ENCODE data around the gene EFCAB8. TPM values are rescaled to one million over a fixed set of nuclear protein-coding genes. Genes with fewer than 3 reads are reported as not detected.
"Not testable (repeated sequence)": the region's sequence is repeated elsewhere in the genome, so short reads cannot be mapped to it uniquely, and the experiment has no call there.

The EFCAB8 gene
- polyA plus RNA-seq, 1 donor: 0.24 TPM

GRCh38 chr20:32842688-32843524, 15.8 kb upstream of the EFCAB8 start:
- no peak for DNase-seq (ENCODE audit: low read depth)

GRCh38 chr20:32845786-32846185, 12.9 kb upstream of the EFCAB8 start:
- no peak for DNase-seq (ENCODE audit: low read depth)

DNA sequence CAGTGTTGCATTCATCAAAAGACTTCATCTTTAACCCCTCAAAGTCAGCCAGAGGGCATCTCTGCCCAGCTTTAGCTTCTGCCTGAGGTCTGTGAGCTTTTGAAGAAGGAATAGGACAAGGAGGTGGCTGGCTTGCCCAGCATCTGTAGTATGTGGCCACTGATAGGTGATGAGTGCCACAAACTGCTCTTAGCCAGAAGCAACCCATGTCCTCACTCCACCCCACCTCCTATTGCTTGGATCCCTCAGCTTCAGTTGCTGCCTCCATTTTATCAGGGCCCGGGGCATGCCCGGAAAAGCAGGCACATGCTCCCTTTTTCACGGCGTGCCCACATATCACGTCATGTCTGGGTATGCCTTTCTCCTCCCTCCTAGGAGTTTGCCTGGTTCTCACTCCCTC, 11.9 kb upstream of the EFCAB8 start:
- DNase-seq (ENCODE audit: low read depth): no peak

- DNase-seq (ENCODE audit: low read depth): no peak
Observed at GRCh38 chr20:32847964-32848363, 10.8 kb upstream of the EFCAB8 start.

DNA sequence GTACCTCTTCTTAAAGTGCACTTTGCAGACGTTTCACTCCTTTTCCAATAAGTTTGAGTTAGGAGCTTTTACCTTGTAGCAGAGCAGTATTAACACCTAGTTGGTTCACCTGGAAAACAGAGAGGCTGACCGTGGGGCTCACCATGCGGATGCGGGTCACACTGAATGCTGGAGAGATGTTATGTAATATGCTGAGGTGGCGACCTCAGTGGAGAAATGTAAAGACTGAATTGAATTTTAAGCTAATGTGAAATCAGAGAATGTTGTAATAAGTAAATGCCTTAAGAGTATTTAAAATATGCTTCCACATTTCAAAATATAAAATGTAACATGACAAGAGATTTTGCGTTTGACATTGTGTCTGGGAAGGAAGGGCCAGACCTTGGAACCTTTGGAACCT, 9.9 kb upstream of the EFCAB8 start:
- no peak for DNase-seq (ENCODE audit: low read depth)

DNA sequence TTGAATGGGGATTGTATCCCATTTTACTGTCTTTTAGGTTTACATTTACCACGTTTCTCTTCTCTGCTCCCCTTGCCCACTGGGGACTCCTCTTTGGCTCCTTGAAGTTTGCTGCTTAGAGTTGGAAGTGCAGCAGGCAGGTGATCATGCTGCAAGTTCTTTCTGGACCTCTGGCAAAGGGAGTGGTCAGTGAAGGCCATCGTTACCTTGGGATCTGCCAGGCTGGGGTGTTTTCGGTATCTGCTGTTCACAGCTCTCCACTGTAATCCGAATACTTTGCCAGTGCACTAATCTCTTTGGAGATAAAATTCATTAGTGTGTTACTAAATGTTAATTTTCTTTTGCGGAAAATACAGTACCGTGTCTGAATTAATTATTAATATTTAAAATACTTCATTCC, 9.1 kb upstream of the EFCAB8 start:
- no peak for DNase-seq (ENCODE audit: low read depth)

GRCh38 chr20:32855387-32855786, 3.3 kb upstream of the EFCAB8 start:
- no peak for DNase-seq (ENCODE audit: low read depth)

DNA sequence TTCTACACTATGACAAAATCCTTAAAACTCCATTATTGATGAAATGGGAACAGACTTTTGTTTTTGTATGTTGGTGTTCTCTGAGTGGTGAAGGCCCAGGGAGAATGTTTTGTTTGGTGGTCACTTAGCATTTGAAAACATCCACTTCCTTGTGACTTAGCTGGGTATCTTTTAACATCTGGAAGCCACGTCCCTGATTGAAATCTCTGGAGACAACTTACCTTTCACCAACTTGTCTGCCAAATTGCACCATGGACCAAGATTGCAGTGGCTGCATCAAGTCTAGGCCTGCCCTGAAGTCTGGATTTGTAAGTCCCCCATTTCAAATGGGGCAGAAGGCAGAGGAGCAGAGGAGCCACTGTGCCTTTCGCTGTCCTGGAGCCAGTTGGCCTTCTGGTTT, 534 bp upstream of the EFCAB8 start:
- no peak for DNase-seq (ENCODE audit: low read depth)

DNA sequence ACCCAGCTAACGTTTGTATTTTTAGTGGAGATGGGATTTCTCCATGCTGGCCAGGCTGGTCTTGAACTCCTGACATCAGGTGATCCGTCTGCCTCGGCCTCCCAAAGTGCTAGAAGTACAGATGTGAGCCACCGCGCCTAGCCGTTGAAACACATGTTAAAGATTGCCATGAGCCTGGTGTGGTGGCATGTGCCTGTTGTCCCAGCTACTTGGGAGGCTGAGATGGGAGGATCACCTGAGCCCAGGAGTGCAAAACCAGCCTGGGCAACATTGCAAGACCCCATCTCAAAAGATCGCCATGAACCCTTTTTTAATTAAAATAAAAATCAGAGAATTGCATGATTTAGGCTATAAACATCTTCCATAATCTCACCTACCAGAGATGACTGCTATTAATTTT, 2.7 kb downstream of the EFCAB8 start:
- no peak for DNase-seq (ENCODE audit: low read depth)

GRCh38 chr20:32869562-32869961, 10.8 kb downstream of the EFCAB8 start:
- no peak for DNase-seq (ENCODE audit: low read depth)

- not testable (repeated sequence) for DNase-seq (ENCODE audit: low read depth)
Observed at GRCh38 chr20:32870526-32870925, 11.8 kb downstream of the EFCAB8 start.

DNA sequence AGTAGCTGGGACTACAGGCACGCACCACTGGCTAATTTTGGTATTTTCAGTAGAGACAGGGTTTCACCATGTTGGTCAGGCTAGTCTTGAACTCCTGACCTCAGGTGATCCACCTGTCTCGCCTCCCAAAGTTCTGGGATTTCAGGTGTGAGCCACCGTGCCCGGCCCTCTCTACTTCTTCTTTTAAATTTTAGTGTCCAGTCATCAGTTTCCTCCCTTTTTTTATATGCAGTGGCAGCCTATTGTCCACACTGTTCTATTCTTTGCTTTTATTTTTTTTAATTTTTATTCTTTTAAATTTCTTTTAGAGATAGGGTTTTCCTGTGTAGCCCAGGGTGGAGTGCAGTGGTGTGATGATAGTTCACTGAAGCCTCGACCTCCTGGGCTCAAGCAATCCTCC, 12.3 kb downstream of the EFCAB8 start:
- DNase-seq (ENCODE audit: low read depth): no peak

GRCh38 chr20:32871627-32872160, 13.0 kb downstream of the EFCAB8 start:
- DNase-seq (ENCODE audit: low read depth): no peak

- DNase-seq (ENCODE audit: low read depth): no peak
Observed at GRCh38 chr20:32872266-32872665, 13.5 kb downstream of the EFCAB8 start.

- DNase-seq (ENCODE audit: low read depth): no peak
Observed at GRCh38 chr20:32875673-32876072, 16.9 kb downstream of the EFCAB8 start.

DNA sequence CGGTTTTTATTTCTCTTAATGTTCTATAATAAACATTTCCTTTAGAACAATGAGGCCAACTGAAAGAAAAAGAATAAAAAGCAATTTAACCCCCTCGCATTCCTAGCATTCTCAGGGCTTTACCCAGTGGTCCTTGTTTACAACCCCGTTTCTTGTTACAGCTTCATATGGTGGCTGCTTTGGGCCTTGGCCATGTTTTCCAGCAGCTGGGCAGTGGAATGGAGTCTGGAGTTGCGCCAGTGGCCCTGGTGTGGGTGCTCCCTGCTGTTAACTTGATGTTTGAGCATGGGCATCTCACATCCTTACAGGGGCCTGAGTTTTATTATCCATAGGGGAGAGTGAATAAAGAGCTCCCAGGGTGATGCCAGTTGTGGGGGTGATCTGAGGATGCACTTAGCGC, 18.8 kb downstream of the EFCAB8 start:
- no peak for DNase-seq (ENCODE audit: low read depth)

- no peak for DNase-seq (ENCODE audit: low read depth)
Observed at GRCh38 chr20:32878820-32879219, 20.1 kb downstream of the EFCAB8 start.

DNA sequence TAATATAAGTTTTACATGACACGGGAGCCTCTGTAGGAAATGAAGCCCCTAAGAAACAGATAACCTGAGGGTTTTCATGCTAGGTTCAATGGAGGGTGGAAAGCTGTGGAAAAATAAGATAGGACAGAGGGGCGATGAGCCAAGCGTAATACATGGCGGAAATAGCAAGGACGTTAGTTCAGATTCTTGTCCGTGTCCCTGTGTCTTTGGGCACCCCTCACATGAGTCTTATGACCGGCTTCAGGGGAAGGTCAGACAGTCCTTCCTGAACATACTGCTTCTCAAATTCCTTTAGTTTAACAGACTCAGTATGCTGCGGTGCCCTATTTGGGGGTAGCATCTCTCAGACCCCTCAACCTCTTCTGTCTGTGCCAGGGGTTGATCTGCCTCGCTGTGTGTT, 20.8 kb downstream of the EFCAB8 start:
- no peak for DNase-seq (ENCODE audit: low read depth)

- DNase-seq (ENCODE audit: low read depth): no peak
Observed at GRCh38 chr20:32880635-32881034, 21.9 kb downstream of the EFCAB8 start.

DNA sequence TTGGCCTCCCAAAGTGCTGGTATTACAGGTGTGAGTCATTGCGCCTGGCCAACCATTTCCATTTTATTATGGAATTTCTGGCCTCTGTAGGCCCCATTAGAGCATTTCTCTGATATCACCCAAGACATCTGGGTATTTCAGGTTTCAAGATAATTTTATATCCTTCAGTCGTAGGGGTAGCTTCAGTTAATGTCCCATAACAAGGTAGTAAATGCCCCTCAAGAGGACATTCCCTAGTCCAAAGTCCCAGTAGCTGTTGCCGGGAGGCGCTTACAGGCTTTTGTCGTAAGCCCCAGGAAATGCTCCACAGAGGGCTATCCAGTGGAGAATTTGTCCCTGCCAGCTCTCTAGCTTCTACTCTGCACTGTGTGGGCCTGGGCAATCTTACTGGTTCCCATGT, 24.4 kb downstream of the EFCAB8 start:
- DNase-seq (ENCODE audit: low read depth): no peak

GRCh38 chr20:32885185-32885584, 26.5 kb downstream of the EFCAB8 start:
- no peak for DNase-seq (ENCODE audit: low read depth)

GRCh38 chr20:32885952-32886351, 27.2 kb downstream of the EFCAB8 start:
- DNase-seq (ENCODE audit: low read depth): no peak

- no peak for DNase-seq (ENCODE audit: low read depth)
Observed at GRCh38 chr20:32886652-32887051, 27.9 kb downstream of the EFCAB8 start.

DNA sequence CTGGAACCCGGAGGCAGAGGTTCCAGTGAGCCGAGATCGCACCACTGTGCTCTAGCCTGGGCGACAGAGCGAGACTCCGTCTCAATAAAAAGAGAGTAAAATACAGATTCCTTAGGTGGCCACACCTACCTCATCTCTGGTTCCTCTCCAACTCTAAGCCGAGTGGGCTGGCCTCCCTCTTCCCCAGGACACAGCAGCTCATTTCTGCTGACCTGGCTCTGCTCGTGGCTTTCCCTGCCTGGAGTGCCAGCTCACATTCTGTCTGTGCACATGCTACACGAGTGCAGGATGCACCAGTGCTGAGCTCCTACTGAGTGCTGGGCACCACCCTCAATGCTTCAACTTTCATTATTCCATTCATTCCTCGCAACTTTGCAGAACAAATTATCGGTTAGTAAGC, 28.8 kb downstream of the EFCAB8 start:
- DNase-seq (ENCODE audit: low read depth): no peak

All from forelimb muscle (tissue), 1 donor.